Thyroid gland (tissue), 4 donors: ENCODE results near the gene ABCG8. TPM values are rescaled to one million over a fixed set of nuclear protein-coding genes. Genes with fewer than 3 reads are reported as not detected.

Experiments
- DNase-seq, 2 donors: peaks; one replicate each; pipeline ENCODE4 v3.0.0-alpha.2; 2019
- H3K27ac ChIP-seq, 3 donors: fragments of 200-600 bp; sonication (generic); 1 replicate in 2 of 3; 2 replicates in 1 of 3; pipeline ENCODE4 v1.5.1; 2016 to 2019; ENCODE audit warnings: mild to moderate bottlenecking in 1 of 3, moderate library complexity in 1 of 3
- H3K27me3 ChIP-seq: fragments of 200-600 bp; sonication (generic); one replicate; pipeline ENCODE4 v1.5.1; 2019
- H3K36me3 ChIP-seq, 2 donors: fragments of 200-600 bp; sonication (generic); one replicate each; pipeline ENCODE4 v1.5.1; 2016 to 2019
- H3K4me1 ChIP-seq, 2 donors: fragments of 200-600 bp; sonication (generic); one replicate each; pipeline ENCODE4 v1.5.1; 2017 to 2019
- H3K4me3 ChIP-seq, 3 donors: fragments of 200-600 bp; sonication (generic); replicated peaks in 1 of 3; 1 replicate in 2 of 3; 2 replicates in 1 of 3; pipeline ENCODE4 v1.5.1; 2016; ENCODE audit warnings: mild to moderate bottlenecking in 1 of 3
- H3K9me3 ChIP-seq: fragments of 200-600 bp; sonication (generic); one replicate; pipeline ENCODE4 v1.5.1; 2017
- POLR2A ChIP-seq, 2 donors: fragments of 450-650 bp; IDR thresholded peaks; one replicate each; pipeline ENCODE4 v1.6.1; 2017; ENCODE audit warnings: antibody characterized with exemption in 2 of 2, mild to moderate bottlenecking in 2 of 2, moderate library complexity in 1 of 2
- WGBS, 2 donors: methylation state at CpG; one replicate each; pipeline ENCODE4 v1.1.5; 2017; 5-methylcytosine and 5-hydroxymethylcytosine counted together
- intact Hi-C: fragments of 100-400 bp; cut with DNase I; formaldehyde crosslinking; loops from one replicate; pipeline ENCODE4 v1.15.1; 2023
- total RNA-seq, 4 donors: library from RNA; depleted of rRNA; stranded (reverse); fragments of >200 nt; gene quantifications; one replicate each; pipeline ENCODE4 v1.2.3, GENCODE V29; 2016
- TF ChIP-seq, protein P1 (sequence below), 6 experiments: fragments of 200-600 bp in 3 of 6; fragments of 450-650 bp in 3 of 6; sonication (generic) in 3 of 6; IDR thresholded peaks; one replicate each; pipeline ENCODE4 v1.5.1; 2016 to 2019; ENCODE audit warnings: antibody characterized with exemption in 6 of 6, mild to moderate bottlenecking in 2 of 6, inconsistent platforms in 1 of 6, moderate library complexity in 1 of 6

Gene ABCG8
- total RNA-seq, 4 donors from 2014 or later, result not detected

DNA sequence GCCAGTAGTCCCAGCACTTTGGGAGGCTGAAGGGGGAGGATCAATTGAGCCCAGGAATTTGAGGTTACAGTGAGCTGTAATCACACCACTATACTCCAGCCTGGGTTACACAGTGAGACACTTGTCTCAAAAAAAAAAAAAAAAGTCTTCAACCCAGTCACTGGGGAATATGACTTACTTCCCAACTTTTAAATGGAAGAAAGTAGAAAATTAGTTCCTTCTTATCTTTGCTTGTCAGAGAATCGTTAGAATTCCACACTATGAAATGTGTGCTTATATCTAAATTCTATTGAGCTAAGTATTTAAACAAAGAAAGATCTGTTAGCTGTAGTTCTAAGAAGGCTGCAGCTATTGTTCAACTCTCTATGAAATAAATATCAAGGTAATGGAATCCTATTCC, 42.6 kb upstream of the ABCG8 start:
- intact Hi-C loops, result no loop called here
- WGBS, 2 donors, result 71 to 86% methylated on average over 1 of the region's 1 CpG
- no peak for DNase-seq

DNA sequence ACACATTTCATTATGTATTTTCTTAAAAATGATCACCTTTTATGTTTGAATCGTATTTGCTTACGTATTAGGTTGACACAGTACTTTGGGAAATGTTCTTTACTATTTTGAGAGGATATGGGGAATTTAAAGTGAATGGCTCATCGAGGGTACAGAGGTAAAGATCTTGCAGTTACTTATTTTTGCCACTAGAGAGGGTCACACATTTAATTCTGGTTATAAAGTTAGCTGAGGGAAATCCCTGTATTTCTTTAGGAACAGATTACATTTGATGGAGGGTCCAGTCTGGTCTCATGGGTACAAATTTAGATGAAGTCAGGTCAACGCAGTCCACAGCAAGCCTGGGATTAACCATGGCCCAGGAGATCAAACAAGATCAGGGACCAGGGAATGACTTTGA, 40.5 kb upstream of the ABCG8 start:
- TF ChIP-seq, protein P1, sequence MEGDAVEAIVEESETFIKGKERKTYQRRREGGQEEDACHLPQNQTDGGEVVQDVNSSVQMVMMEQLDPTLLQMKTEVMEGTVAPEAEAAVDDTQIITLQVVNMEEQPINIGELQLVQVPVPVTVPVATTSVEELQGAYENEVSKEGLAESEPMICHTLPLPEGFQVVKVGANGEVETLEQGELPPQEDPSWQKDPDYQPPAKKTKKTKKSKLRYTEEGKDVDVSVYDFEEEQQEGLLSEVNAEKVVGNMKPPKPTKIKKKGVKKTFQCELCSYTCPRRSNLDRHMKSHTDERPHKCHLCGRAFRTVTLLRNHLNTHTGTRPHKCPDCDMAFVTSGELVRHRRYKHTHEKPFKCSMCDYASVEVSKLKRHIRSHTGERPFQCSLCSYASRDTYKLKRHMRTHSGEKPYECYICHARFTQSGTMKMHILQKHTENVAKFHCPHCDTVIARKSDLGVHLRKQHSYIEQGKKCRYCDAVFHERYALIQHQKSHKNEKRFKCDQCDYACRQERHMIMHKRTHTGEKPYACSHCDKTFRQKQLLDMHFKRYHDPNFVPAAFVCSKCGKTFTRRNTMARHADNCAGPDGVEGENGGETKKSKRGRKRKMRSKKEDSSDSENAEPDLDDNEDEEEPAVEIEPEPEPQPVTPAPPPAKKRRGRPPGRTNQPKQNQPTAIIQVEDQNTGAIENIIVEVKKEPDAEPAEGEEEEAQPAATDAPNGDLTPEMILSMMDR (IDR thresholded peaks at IDR 0.05), result peak in 1 of 6 experiments; percentile 15
- TF ChIP-seq POLR2A (IDR thresholded peaks at IDR 0.05), result no peak
- no peak overlapping the region for H3K27ac ChIP-seq
- peaks cover 4% of the 10 kb centered on the region in 2 donors for H3K36me3 ChIP-seq
- intact Hi-C loops, result no loop called here
- no peaks in the 10 kb centered on the region for H3K4me1 ChIP-seq
- no peak for DNase-seq
- no peaks in the 10 kb centered on the region for H3K27me3 ChIP-seq
- H3K9me3 ChIP-seq, result no peaks in the 10 kb centered on the region
- 77 to 81% methylated on average over 4 of the region's 4 CpGs for WGBS, 2 donors
- no peak overlapping the region for H3K4me3 ChIP-seq

More for the DNA sequence above, 42.6 kb upstream of the ABCG8 start:
- peaks cover 0 to 1% of the 10 kb centered on the region in 2 donors for H3K4me1 ChIP-seq
- H3K9me3 ChIP-seq, result no peaks in the 10 kb centered on the region
- no peaks in the 10 kb centered on the region for H3K27me3 ChIP-seq
- H3K4me3 ChIP-seq, result no peak overlapping the region
- TF ChIP-seq, protein P1 (IDR thresholded peaks at IDR 0.05), result no peak
- no peak for TF ChIP-seq POLR2A (IDR thresholded peaks at IDR 0.05)
- no peak overlapping the region for H3K27ac ChIP-seq
- H3K36me3 ChIP-seq, result peaks cover 4% of the 10 kb centered on the region in 2 donors

DNA sequence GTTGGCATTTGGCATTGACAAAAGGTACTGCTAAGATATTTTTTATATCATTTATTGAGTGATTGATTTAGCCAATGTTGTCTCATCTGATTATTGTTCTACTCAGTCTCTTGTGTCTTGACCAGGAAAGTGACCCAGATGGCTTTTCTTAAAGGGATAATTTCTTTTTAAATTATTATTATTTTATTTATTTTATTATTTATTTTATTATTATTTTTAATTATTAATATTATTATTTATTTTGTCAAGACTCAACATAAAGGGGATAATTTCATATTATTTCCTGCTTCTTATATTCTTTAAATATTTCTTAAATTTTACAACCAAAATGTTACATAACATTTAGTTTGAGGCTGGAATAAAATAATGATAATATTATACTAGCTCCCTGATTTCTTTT, 37.9 kb upstream of the ABCG8 start:
- Histone ChIP-seq H3K27me3 (no peaks in the 10 kb centered on the region), H3K4me1 (no peaks in the 10 kb centered on the region), H3K4me3 (no peak overlapping the region), H3K27ac (no peak overlapping the region), H3K36me3 (peaks cover 0 to 8% of the 10 kb centered on the region in 2 donors), H3K9me3 (no peaks in the 10 kb centered on the region)
- intact Hi-C loops, result no loop called here
- no peak for TF ChIP-seq POLR2A (IDR thresholded peaks at IDR 0.05)
- TF ChIP-seq, protein P1 (IDR thresholded peaks at IDR 0.05), result no peak
- DNase-seq, result no peak

DNA sequence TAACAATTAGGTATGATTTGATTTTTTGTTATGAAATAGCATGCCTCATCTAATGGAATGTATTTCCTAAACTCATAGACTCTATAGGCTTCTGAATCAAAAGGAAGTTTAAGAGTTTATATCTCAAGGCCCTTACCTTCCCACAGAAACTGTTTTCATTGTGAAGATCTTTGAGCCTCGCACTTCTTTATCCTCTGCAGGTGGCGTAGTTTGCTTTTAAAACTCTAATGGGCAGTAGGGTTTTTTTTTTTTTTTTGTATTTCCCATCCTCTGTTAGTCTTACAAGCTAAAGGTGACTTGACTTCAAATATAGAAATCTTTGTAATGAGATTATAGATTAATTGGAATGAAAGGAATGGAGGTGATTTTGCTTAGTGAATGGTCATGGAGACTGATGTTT, 36.6 kb upstream of the ABCG8 start:
- Histone ChIP-seq H3K36me3 (peaks cover 0 to 14% of the 10 kb centered on the region in 2 donors), H3K27ac (no peak overlapping the region), H3K4me3 (no peak overlapping the region), H3K9me3 (no peaks in the 10 kb centered on the region), H3K27me3 (no peaks in the 10 kb centered on the region), H3K4me1 (no peaks in the 10 kb centered on the region)
- intact Hi-C loops, result no loop called here
- no peak for DNase-seq
- TF ChIP-seq, protein P1 (IDR thresholded peaks at IDR 0.05), result no peak
- TF ChIP-seq POLR2A (IDR thresholded peaks at IDR 0.05), result no peak
- WGBS, 2 donors, result 91 to 92% methylated on average over 2 of the region's 2 CpGs

DNA sequence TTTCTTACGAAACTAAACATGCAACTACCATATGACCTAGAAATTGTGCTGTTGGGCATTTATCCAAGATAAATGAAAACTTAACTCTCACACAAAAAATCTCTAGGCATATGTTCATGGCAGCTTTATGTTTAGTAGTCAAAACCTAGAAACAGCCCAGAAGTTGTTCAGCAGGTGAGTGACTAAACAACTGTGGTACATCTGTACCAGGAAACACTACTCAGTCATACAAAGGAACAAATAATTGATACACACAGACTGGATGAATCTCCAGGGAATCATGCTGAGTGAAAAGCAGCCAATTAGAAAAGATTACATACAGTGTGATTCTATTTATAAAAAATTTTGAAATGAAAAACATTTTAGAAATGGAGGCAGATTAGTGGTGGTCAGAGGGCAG, 35.7 kb upstream of the ABCG8 start:
- Histone ChIP-seq H3K27me3 (no peaks in the 10 kb centered on the region), H3K4me3 (no peak overlapping the region), H3K4me1 (no peaks in the 10 kb centered on the region), H3K9me3 (no peaks in the 10 kb centered on the region), H3K36me3 (peaks cover 0 to 16% of the 10 kb centered on the region in 2 donors), H3K27ac (no peak overlapping the region)
- no peak for DNase-seq
- 89 to 92% methylated on average over 1 of the region's 1 CpG for WGBS, 2 donors
- TF ChIP-seq, protein P1 (IDR thresholded peaks at IDR 0.05), result no peak
- no peak for TF ChIP-seq POLR2A (IDR thresholded peaks at IDR 0.05)
- intact Hi-C loops, result no loop called here
